GM21529 (cell line): ENCODE results near the gene TMPRSS9.
"Not testable (repeated sequence)": the region's sequence is repeated elsewhere in the genome, so short reads cannot be mapped to it uniquely, and the experiment has no call there.

Experiments used
- ATAC-seq: cut with Tn5 transposase; IDR thresholded peaks from one replicate; pipeline ENCODE4 v1.9.1; 2021; ENCODE audit not compliant: unreplicated experiment

TMPRSS9 gene

DNA sequence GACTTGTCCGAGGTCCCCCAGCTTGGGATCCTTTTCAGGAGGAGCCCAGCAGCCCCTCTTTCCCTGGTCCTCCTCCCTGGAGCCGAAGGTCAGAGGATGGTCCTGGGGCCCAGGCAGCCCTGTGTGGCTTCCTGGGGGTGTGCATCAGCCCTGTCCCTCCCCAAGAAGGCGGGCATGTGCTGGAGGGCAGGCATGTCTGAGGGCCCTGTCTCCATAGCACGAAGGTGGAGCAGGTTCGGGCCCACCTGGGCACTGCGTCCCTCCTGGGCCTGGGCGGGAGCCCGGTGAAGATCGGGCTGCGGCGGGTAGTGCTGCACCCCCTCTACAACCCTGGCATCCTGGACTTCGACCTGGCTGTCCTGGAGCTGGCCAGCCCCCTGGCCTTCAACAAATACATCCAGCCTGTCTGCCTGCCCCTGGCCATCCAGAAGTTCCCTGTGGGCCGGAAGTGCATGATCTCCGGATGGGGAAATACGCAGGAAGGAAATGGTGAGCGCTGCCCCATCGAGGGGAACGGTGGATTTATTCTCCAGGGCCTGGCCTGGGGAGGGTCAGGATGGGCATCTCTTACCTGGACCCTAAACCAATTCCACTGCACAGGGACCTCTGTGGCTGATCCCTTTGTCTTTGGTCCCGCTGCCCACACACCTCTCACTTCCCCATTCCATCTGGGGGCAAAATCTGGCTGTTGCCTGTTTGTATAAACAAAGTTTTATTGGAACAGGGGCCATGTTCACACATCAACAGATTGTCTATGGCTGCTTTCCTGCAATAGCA, 56.4 kb downstream of the TMPRSS9 start:
- no peak for ATAC-seq

DNA sequence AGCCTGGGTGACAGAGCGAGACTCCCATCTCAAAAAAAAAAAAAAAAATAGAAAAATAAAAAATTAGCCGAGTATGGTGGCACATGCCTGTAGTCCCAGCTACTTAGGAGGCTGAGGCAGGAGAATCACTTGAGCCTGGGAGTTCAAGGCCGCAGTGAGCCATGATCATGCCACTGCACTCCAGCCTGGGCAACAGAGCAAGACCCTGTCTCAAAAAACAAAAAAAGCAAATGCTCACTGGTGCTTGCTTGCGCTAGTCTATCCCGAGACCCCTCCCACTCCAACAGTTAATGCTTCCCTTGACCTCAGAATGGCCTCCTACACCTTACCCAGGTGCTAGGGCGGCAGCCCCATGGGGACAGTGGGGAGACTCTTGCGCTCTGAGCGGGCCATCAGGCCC, 57.4 kb downstream of the TMPRSS9 start:
- ATAC-seq = not testable (repeated sequence)

DNA sequence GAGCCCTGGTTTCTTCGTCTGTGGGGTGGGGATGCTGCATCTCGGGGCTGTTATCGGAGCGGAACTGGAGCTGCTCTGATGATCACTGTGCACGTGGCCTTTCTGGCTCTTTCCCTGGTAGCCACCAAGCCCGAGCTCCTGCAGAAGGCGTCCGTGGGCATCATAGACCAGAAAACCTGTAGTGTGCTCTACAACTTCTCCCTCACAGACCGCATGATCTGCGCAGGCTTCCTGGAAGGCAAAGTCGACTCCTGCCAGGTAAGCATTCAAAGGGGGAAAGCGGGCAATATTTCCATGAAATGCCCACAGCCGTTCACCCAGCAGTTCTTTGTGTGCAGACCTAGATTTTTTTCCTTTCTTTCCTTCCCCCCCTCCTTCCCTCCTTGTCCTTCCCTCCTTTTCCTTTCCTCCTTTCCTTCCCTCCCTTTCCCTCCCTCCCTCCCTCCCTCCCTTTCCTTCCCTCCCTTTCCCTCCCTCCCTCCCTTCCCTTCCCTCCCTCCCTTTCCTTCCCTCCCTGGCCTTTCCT, 57.9 kb downstream of the TMPRSS9 start:
- no peak for ATAC-seq

DNA sequence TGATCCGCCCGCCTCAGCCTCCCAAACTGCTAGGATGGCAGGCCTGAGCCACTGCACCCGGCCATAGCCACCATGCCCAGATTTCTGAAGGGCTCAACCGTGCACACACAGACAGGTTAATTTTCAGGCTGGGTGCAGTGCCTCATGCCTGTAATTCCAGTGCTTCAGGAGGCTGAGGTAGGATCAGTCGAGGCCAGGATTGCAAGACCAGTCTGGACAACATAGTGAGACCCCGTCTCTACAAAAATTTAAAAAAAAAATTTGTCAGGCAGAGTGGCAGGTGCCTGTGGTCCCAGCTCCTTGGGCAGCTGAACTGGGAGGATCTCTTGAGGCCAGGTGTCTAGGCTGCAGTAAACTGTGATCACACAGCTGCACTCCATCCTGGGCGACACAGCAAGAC, 59.7 kb downstream of the TMPRSS9 start:
- no peak for ATAC-seq

DNA sequence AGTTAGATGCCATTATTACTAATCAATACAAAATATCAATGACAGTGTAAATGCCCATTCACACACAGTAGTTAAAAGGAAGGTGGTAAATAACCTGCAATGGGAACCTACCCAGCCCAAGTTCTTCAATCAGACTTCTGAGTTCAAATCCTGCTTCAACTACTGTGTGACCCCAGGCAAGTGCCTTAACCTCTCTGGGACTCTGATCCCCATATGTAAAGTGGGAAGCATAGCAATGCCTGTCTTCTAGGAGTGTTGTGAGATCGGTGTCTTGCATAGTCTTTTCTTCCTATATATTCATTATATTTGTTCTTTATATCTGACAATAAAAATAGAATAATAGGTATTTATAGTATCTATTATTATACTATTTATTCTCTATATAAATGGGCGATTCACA, 60.4 kb downstream of the TMPRSS9 start:
- ATAC-seq = no peak

DNA sequence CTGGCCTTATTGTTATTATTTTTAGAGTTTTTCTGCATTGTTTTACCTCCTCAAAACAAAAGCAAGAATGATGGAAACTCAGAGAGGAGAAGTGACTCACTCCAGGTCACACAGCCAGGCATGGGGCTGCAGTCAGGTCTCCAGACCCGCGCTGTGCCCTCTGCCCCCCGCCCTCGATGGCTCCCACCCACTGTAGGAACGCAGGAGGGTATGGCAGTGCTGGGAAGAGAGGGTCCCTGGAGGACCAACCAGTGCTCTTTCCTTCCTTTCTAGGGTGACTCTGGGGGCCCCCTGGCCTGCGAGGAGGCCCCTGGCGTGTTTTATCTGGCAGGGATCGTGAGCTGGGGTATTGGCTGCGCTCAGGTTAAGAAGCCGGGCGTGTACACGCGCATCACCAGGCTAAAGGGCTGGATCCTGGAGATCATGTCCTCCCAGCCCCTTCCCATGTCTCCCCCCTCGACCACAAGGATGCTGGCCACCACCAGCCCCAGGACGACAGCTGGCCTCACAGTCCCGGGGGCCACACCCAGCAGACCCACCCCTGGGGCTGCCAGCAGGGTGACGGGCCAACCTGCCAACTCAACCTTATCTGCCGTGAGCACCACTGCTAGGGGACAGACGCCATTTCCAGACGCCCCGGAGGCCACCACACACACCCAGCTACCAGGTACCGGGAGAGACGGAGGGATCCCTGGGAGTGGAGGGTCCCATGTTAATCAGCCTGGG, 61.7 kb downstream of the TMPRSS9 start:
- ATAC-seq = no peak

DNA sequence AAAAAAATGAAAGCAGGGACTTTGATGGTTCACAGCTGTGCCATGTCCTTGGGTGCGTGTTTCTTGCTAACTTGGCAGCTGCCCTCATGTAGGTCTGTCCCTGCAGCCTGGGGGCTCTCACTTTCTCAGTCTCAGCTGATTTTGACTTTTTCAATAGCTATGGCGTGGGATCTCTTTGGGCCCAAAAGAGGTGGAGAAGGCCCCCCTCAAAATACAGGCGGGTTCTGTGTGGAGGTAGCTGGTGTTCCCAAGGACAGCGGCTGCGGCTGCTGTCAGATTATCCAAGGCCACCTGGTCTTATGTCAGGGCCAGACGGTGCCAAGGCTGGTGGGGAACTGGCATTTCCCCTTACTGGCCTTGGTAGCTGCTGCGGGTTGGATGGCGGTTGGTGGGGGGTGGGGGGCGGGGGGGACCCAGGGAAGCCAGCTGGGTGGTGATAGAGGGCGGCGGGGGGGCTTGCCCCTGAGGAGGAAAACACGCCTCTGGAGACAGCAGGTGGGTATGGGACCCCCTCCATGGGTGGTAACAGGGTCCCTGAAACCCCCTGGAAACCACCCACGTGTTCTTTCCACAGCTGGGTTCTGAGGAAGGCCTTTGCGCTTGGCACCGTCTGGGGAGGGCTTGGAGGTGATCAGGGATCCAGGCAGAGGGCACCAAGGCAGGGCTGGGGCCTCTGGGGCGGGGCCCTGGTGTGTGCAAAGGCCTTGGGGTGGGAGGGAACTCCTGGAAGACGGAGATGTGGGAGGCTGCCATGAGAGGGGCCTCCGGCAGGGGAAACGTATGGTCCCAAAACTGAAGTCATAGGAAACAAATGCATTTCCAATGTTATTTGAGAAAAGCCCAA, 63.2 kb downstream of the TMPRSS9 start:
- ATAC-seq = no peak

DNA sequence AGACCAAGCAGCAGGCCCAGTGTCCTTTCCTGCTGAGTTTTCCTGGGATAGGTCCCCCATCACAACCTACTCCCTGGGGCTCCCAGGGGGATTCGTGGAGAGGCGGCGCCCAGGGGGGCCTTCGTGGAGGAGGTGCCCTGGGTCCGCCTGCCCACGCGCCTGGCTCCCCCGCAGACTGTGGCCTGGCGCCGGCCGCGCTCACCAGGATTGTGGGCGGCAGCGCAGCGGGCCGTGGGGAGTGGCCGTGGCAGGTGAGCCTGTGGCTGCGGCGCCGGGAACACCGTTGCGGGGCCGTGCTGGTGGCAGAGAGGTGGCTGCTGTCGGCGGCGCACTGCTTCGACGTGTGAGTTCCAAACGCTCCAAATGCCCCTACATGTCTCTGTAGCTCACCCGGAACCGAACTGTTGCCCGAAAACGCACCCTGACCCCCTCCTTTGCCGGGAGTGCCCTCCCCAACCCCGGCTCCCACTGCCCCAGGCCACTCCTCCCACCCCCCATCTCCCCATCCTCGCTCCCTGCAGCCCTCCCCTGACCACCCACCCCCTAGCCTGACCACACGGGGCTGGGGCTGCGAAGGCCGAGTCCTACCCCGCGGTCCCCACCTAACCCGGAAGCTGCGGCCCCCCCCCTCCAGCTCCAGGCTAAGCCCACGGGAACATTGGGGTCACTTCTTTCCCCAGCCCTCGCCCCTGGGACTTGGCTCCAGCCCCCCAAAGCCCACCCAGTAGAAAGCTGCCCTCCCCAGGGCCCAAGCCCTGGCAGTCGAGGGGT, 64.0 kb downstream of the TMPRSS9 start:
- ATAC-seq = no peak

DNA sequence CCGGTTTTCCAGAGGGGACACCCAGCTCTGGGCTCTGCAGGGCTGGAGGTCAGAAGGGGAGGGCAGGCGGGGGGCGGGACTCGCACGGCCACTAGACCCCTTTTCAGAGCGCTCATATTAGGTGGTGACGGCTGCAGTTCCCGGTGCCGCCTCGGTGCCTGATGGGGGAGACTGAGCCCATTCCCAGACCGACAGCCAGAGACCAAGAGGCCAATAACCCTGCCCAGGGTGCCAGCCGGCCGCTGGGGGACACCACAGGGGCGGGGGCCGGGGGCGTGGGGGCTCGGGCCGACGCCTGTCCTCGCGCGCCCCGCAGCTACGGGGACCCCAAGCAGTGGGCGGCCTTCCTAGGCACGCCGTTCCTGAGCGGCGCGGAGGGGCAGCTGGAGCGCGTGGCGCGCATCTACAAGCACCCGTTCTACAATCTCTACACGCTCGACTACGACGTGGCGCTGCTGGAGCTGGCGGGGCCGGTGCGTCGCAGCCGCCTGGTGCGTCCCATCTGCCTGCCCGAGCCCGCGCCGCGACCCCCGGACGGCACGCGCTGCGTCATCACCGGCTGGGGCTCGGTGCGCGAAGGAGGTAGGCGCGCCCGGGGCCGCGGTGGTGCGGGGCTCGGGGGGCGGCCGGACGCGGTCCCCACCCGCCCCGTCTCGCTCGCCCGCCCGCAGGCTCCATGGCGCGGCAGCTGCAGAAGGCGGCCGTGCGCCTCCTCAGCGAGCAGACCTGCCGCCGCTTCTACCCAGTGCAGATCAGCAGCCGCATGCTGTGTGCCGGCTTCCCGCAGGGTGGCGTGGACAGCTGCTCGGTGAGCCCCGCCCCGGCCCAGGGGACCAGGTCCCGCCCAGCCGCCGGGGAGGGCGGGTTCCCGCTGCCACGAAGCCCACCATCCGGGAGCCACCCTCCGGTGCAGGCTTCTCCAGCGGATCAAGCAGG, 64.9 kb downstream of the TMPRSS9 start:
- no peak for ATAC-seq

DNA sequence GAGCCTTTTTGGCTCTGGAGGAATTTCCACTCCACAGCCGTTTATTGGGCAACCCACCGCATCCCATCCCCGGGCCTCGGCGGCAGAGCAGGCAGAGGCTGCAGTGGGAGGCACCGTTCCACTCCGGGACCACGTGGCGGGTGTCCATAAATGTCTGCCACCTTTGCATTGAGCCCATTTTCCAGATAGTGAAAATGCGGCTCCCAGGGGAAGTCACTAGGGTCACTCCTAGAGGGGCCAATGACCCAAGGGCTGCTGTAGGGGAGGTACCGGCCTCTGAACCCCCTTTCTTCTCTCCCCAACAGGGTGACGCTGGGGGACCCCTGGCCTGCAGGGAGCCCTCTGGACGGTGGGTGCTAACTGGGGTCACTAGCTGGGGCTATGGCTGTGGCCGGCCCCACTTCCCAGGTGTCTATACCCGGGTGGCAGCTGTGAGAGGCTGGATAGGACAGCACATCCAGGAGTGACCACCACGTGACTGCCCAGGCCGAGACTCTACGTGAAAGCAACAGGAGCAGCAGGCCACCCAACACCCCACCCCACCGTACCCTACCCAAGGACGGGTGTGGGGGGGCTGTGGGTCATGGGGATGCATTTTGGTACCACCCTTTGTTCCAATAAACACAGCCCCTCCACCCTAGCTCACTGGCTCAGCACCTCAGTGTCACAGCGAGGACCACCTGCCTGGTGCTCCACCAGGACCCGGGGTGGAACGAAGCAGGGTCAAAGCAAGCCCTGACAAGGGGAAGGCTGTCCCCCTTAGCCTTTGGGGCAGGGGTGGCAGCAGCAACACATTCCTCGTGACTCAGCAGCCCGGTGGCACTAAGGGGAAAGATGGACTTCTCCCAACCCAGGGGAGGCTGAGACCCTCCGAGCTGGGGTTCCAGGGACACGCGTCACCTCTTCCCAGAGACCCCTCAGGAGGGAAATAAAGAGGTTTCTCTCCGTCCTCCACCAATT, 65.8 kb downstream of the TMPRSS9 start:
- no peak for ATAC-seq

DNA sequence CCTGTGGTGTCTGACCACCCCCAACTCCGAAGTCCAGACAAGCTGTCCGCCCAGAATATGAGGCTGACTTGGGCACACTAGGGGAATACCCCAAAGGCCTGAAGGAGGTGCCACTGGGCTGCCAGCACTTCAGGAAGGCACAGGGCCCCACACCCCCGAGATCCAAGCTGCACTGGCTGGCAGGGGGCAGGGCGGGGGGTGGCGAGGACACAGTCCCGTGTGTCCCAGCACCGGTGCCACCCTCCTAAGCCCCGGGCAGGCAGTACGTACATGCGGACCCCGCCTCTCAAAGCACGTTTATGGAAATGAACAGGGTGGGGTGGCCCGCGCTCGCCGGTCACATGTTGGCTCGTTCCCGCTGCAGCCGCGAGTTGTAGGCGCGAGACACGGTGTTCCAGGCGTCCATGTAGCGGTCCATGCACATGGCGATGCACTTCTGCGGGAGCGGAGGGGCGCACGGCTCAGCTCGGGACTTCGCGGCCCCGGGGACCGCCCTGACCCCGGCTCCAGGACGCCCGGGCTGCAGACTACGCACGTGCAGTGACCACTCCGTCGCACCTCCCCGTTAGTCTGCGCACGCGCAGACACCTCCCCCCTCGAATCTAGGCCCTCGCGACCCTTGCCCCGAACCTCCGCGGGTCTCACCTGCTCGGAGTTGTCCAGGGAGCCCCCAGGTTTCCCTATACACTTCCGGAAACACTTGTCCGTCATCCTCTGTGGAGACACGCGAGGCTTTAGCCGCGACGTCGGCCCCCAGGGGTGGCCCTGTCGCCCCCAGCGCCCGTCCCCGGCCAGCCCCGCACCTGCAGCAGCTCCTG, 66.8 kb downstream of the TMPRSS9 start:
- ATAC-seq = peak; percentile 15

DNA sequence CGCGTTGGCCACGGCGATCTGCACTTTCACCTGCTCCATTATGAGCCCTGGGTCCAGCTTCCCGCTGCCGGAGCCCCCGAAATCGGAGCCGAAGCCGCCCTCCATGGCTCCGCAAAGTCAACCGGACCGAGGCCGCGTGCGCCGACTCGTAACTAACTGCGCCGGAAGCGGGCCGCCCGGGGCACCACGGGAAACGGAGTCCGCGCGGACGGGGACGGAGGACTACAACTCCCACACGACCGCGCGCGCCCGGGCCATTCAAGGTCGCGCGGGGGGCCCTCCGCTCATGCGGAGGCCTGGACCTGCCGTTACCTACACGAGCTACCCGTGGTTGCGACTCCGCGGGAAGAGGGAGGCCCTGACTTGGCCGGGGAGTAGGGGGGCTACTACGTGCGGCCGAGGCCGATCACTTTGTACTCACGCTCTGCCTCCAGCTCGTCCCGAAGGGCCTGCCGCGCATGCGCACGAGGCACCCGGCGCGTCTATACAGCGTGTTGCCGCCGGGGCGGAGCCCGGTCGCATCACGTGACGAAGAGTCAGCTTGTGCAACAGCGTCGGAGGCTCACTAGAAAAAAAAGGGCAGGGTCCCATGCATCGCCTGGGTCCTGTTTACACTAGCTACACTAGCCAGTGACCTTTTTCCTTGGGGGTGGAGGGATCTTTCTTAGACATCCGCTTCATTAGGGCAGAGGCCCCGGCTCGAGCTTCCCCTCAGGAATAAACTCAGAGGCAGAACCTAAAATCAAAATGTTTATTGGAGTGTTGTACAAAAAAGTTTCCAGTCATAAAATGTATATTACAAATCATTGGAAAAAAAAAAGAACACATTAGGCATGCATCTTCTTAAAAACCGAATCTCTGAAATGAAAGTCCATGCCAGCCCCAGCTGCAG, 67.6 kb downstream of the TMPRSS9 start, which contains the start of gene TIMM13:
TIMM13 (minus strand) TSS at position 158 of the 892 bp plus-strand sequence; CDS start at position 105, 53 bp downstream.
- peak; percentile 82 for ATAC-seq

DNA sequence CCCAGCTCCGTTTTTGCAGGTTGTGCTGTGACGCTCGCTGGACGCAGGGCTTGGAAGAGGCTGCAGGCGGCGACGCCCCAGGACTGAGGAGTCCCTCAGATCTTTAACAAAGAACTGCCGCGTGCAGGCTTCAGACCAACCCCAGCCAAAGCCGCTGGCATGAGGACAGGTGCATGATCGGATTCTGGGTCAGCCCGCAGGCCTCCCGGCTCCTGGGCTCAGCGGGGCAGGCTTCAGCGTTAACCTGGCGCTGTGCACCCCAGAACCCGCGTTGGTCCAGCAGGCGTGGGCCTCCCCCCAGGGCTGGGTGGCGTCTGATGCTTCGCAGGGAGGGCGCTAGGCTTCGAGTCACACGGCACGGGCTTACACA, 68.2 kb downstream of the TMPRSS9 start:
- ATAC-seq = no peak

DNA sequence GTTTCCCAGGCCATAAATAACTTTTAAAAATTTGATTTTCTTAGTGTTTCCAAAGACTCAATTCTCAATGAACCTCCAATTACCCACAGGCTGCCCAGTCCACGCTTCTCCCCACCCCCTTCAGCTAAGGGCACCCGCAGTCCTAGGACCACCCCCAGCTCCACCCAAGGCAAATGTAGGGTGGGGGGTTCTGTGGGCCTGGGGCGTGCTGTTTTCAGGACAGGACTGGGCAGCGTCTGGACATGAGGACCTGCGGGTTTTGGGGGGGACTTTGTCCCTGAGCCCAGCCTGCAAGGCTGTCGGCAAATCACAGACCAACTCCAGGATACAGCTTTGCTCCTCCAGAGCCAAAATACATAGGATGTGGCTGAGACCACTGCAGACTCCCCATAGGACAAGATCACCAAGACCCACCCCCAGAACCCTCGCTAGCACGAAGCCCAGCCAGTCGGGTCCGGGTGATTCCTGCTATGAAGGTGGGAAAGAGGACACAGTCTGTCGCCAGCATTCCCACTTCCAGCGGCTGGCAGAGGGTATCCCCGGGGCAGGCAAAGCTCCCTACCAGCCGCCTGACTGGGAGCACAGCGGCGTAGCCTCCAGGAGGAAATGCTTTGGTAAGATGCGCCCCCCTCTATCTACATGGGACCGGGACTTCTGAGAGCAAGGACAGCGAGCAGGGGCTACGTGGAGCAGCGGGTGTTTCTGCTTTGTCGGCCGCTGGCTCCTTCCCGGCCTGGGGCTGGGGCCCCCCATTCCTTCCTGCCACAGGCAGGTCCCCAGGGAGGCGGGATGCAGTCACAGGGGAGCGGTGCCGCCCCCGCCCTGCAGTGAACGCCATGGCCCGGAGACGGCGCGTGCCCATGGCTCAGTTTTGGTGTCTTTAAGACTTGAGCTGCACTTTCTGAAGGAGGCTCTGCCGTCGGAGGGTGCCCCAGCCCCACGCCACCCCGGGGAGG, 69.0 kb downstream of the TMPRSS9 start:
- no peak for ATAC-seq

DNA sequence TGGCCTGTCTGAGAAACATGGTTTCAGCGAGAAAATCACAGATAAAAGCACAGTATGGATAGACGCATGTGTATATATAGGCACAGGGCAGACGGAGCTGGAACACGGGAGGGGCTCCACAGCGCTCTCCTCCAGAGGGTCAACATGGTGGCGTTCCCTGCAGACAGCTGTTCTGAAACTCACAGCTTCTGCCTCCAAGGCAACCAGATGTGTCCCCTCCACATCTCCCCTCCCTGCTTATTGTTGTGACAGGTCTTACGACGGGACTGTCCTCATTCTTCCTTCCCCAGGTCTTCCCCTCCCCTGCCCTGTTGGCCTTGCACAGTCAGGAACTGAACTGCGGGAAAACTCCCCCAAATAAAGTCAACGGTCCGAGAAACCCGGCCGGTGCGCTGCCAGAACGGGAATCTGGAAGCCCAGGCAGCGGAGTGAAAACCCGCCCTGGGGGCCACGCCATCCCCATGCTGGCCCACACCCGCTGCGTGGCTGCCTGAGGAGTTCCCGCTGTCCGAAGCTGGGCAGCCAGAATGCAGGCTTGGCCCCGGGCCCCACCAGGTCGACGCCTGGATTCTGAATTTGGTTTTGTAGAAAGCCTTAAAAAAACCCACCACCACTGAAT, 70.0 kb downstream of the TMPRSS9 start:
- no peak for ATAC-seq
